ENCODE results near the gene TLE4. TPM values are rescaled to one million over a fixed set of nuclear protein-coding genes. Genes with fewer than 3 reads are reported as not detected.
A peak's percentile ranks its signal among the peaks of the same experiment; 100 is the strongest.

Gene TLE4
- total RNA-seq (10 to 100 TPM; 38.2 to 70.5 (median 43.4) TPM), polyA plus RNA-seq (10 to 100 TPM; 11.8 to 38.9 (median 14.6) TPM)
- long read RNA-seq, donor 1, partial matches to known transcripts: 0 of 2 reads
- long read RNA-seq, donor 1, other reads (novel, unspliced or antisense): 0 of 2 reads
- long read RNA-seq, donor 2, partial matches to known transcripts: 32 of 34 reads
- long read RNA-seq, donor 2, other reads (novel, unspliced or antisense): 0 of 34 reads
- long read RNA-seq, donor 3: 0 reads
- long read RNA-seq, donor 4, partial matches to known transcripts: 1 of 2 reads
- long read RNA-seq, donor 4, other reads (novel, unspliced or antisense): 1 of 2 reads
- long read RNA-seq, donor 5, partial matches to known transcripts: 3 of 8 reads
- long read RNA-seq, donor 5, other reads (novel, unspliced or antisense): 2 of 8 reads
- long read RNA-seq, donor 6, partial matches to known transcripts: 4 of 8 reads
- long read RNA-seq, donor 6, other reads (novel, unspliced or antisense): 4 of 8 reads
- long read RNA-seq, donor 7: 0 reads
- long read RNA-seq, donor 8, partial matches to known transcripts: 0 of 3 reads
- long read RNA-seq, donor 8, other reads (novel, unspliced or antisense): 0 of 3 reads
- long read RNA-seq, donor 9, partial matches to known transcripts: 0 of 2 reads
- long read RNA-seq, donor 9, other reads (novel, unspliced or antisense): 0 of 2 reads
- long read RNA-seq, donor 10, partial matches to known transcripts: 0 of 1 reads
- long read RNA-seq, donor 10, other reads (novel, unspliced or antisense): 0 of 1 reads

GRCh38 chr9:79571309-79572031, at the start of gene TLE4:
Gene TLE4, plus strand, starts transcription at chr9:79571965. Its CDS starts 826 bp downstream, at chr9:79572791.
- intact Hi-C loops (cut with DNase I): loop anchor here in 1 of 2 donors (10.0 kb wide), 1 partner anchor 113 kb away; no protein-coding TSS in a partner anchor
- no peaks in the 10 kb centered on the region for H3K36me3 ChIP-seq (replicated peaks in 1 of 2)
- WGBS, 4 donors: 0 to 1% (median 0%) methylated on average over 31 to 48 of the region's 48 CpGs
- H3K9me3 ChIP-seq (replicated peaks in 1 of 3): no peaks in the 10 kb centered on the region
- H3K27me3 ChIP-seq: no peaks in the 10 kb centered on the region
- TF ChIP-seq, protein P1, sequence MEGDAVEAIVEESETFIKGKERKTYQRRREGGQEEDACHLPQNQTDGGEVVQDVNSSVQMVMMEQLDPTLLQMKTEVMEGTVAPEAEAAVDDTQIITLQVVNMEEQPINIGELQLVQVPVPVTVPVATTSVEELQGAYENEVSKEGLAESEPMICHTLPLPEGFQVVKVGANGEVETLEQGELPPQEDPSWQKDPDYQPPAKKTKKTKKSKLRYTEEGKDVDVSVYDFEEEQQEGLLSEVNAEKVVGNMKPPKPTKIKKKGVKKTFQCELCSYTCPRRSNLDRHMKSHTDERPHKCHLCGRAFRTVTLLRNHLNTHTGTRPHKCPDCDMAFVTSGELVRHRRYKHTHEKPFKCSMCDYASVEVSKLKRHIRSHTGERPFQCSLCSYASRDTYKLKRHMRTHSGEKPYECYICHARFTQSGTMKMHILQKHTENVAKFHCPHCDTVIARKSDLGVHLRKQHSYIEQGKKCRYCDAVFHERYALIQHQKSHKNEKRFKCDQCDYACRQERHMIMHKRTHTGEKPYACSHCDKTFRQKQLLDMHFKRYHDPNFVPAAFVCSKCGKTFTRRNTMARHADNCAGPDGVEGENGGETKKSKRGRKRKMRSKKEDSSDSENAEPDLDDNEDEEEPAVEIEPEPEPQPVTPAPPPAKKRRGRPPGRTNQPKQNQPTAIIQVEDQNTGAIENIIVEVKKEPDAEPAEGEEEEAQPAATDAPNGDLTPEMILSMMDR (IDR thresholded peaks at IDR 0.05): no peak
- peak; percentile 95 to 99 for TF ChIP-seq POLR2A (IDR thresholded peaks at IDR 0.05)
- H3K4me1 ChIP-seq (replicated peaks in 1 of 2): peaks cover 13 to 33% of the 10 kb centered on the region in 2 donors
- DNase-seq: peak; percentile 99 to 100 (median 100)
- H3K27ac ChIP-seq: peak within 1 kb of the TSS; percentile 81 to 97 (median 90)
- H3K4me3 ChIP-seq: peak within 1 kb of the TSS; percentile 78 to 96 (median 85)

- no peak for TF ChIP-seq POLR2A (IDR thresholded peaks at IDR 0.05)
- TF ChIP-seq, protein P1 (IDR thresholded peaks at IDR 0.05): no peak
- no peak overlapping the region for H3K27ac ChIP-seq
- no peak for DNase-seq
- H3K4me1 ChIP-seq (replicated peaks in 1 of 2): no peaks in the 10 kb centered on the region
- no peak overlapping the region for H3K4me3 ChIP-seq
- H3K27me3 ChIP-seq: no peaks in the 10 kb centered on the region
- H3K36me3 ChIP-seq (replicated peaks in 1 of 2): no peaks in the 10 kb centered on the region
- no peaks in the 10 kb centered on the region for H3K9me3 ChIP-seq (replicated peaks in 1 of 3)
- 79 to 82% (median 81%) methylated on average over 4 of the region's 4 CpGs for WGBS, 4 donors
- intact Hi-C loops (cut with DNase I): no loop called here
Observed at GRCh38 chr9:79522793-79523192, 49.0 kb upstream of the TLE4 start.

DNA sequence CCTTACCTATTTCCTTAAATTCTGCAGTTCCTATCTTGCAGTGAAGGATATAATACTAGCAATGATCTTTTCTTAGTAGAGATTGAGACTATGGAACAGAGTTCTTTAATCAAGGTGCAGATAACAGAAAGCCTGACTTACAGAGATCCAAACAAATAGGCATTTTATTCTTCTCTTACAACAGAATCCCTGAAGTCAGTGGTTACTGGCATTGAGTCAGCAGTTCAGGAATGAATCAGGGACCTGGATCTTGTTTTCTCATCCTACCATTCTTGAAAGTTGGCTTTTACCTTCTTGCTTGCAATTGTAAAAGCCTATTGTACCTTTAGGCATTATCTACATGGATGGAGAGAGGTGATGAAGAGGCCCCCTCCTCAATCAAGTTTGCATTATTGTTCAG, 47.5 kb upstream of the TLE4 start:
- H3K27ac ChIP-seq: no peak overlapping the region
- DNase-seq: no peak
- intact Hi-C loops (cut with DNase I): no loop called here
- H3K36me3 ChIP-seq (replicated peaks in 1 of 2): no peaks in the 10 kb centered on the region
- TF ChIP-seq, protein P1 (IDR thresholded peaks at IDR 0.05): no peak
- no peak for TF ChIP-seq POLR2A (IDR thresholded peaks at IDR 0.05)
- no peaks in the 10 kb centered on the region for H3K9me3 ChIP-seq (replicated peaks in 1 of 3)
- H3K4me1 ChIP-seq (replicated peaks in 1 of 2): no peaks in the 10 kb centered on the region
- H3K4me3 ChIP-seq: no peak overlapping the region
- H3K27me3 ChIP-seq: no peaks in the 10 kb centered on the region
